GM12872 (cell line): ENCODE data around the gene P2RX5.

Source experiments
- TF ChIP-seq, protein P1 (sequence below): IDR thresholded peaks from 3 replicates; pipeline ENCODE4 v1.5.1; 2011; ENCODE audit warnings: low read depth, mild to moderate bottlenecking, low read length, moderate library complexity; ENCODE audit not compliant: insufficient read depth

Gene P2RX5

GRCh38 chr17:3678095-3678820, 17.7 kb downstream of the P2RX5 start:
- TF ChIP-seq, protein P1, sequence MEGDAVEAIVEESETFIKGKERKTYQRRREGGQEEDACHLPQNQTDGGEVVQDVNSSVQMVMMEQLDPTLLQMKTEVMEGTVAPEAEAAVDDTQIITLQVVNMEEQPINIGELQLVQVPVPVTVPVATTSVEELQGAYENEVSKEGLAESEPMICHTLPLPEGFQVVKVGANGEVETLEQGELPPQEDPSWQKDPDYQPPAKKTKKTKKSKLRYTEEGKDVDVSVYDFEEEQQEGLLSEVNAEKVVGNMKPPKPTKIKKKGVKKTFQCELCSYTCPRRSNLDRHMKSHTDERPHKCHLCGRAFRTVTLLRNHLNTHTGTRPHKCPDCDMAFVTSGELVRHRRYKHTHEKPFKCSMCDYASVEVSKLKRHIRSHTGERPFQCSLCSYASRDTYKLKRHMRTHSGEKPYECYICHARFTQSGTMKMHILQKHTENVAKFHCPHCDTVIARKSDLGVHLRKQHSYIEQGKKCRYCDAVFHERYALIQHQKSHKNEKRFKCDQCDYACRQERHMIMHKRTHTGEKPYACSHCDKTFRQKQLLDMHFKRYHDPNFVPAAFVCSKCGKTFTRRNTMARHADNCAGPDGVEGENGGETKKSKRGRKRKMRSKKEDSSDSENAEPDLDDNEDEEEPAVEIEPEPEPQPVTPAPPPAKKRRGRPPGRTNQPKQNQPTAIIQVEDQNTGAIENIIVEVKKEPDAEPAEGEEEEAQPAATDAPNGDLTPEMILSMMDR: no peak

GRCh38 chr17:3675886-3676285, 20.1 kb downstream of the P2RX5 start:
- TF ChIP-seq, protein P1: no peak

- TF ChIP-seq, protein P1: no peak
These were observed 23.4 kb downstream of the P2RX5 start for GRCh38 chr17:3672571-3672970.

- TF ChIP-seq, protein P1: no peak
These were observed 26.4 kb downstream of the P2RX5 start for GRCh38 chr17:3669548-3669947.

DNA sequence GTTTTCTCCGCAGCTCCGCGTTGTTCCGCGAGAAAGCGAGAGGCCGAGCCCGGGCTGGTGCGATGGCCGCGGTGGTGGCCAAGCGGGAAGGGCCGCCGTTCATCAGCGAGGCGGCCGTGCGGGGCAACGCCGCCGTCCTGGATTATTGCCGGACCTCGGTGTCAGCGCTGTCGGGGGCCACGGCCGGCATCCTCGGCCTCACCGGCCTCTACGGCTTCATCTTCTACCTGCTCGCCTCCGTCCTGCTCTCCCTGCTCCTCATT, 26.9 kb downstream of the P2RX5 start:
- TF ChIP-seq, protein P1: no peak

- TF ChIP-seq, protein P1: no peak
These were observed 27.5 kb downstream of the P2RX5 start, which contains the start of the genes EMC6 and TAX1BP3 for GRCh38 chr17:3668279-3669084. Gene EMC6, plus strand, starts transcription at chr17:3668812. Its CDS starts 335 bp downstream, at chr17:3669147. Gene TAX1BP3, minus strand, starts transcription at chr17:3668578. Its CDS starts 52 bp downstream, at chr17:3668526.

DNA sequence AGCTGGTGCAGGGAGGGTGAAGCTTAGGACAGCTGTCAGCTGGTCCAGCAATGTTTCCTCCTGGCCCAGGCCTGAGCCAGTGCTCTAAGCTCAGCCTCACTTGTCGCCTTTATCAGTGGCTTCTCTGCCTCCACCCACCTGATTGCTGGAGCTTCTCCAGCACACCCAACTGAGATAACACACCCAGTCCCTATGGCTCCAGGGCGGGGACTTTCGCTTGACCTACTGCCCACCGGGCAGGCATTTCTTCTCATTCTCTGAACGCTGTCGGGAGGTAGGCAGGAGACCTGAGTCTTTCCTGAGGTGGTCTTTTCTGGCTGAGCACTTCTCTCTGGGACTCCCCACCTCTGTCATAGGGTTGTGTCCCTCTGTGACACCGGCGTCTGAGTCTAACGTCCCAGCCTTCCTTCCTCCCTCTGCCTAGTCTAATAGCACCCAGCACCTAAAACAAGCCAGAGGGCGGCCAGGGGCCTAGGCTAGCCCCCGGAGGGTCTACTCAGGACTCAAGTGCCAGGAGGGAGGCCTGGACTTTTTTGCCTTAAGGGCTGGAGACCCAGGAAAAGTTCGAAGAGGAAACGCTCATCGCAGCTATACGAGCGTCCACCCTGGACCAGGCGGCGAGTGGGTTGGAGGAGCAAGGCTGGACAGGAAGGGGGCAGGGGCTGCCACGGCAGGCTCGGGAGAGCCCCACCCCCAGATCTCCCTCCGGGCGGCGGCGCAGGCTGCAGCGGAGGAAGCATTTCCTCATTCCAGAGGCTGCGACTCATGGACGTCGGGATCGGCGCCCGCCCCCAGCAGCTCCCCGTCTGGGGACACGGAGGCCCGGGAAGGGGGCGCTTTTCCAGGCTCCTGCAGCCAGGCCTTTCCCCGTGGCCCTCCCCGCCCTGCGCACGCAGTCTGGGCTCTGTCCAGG, 28.3 kb downstream of the P2RX5 start:
- TF ChIP-seq, protein P1: no peak
